SH-SY5Y (cell line): ENCODE results near the gene ESRRB.

ENCODE experiments used
- GATA2 ChIP-seq: IDR thresholded peaks from 2 replicates; pipeline ENCODE4 v1.6.1; 2011; ENCODE audit warnings: mild to moderate bottlenecking, low read depth, low read length
- GATA3 ChIP-seq: IDR thresholded peaks from 2 replicates; pipeline ENCODE4 v1.6.1; 2011; ENCODE audit warnings: low read depth, mild to moderate bottlenecking, low read length, moderate library complexity

ESRRB gene

GRCh38 chr14:76376878-76377734, 1.2 kb downstream of the ESRRB start:
- TF ChIP-seq GATA2 (no peak), GATA3 (no peak)

GRCh38 chr14:76377735-76378074, 1.8 kb downstream of the ESRRB start:
- TF ChIP-seq GATA2 (no peak), GATA3 (no peak)

- TF ChIP-seq GATA3 (no peak), GATA2 (no peak)
These were observed 5.1 kb downstream of the ESRRB start for GRCh38 chr14:76380991-76381390.

DNA sequence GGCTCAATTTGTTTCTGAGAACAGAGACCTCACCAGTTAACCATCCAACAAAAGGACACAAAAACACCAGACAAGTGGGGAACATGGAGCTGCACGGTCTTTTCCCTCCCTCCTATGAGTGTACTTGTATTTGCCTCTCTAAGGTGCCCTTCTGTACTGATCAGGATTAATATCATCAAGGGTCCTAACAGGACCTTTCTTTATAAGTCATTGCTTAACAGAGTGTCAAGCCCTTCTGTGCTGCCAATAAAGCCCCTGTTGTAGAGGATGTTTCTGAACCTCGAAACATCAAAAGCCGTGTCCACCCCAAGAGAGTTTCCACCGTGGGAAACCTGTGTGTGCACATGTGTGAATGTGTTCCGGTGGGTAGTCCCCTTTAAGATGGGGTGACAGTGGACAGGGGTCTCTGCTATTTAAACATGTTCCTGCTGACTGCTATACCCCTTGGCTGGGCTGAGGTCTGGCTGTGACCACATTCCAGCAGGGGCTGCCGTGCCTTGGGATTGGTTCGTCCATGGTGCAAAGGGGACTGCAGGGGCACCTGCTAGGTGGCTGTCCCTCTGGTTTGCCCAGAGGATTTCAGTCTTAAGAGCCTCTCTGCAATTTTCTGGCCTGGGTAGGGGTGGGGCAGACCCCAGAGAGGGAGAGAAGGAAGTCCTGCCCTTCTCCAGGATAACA, 6.0 kb downstream of the ESRRB start:
- TF ChIP-seq GATA2 (no peak), GATA3 (no peak)

- no peak for TF ChIP-seq GATA3
These were observed 6.5 kb downstream of the ESRRB start for GRCh38 chr14:76382495-76382832.

DNA sequence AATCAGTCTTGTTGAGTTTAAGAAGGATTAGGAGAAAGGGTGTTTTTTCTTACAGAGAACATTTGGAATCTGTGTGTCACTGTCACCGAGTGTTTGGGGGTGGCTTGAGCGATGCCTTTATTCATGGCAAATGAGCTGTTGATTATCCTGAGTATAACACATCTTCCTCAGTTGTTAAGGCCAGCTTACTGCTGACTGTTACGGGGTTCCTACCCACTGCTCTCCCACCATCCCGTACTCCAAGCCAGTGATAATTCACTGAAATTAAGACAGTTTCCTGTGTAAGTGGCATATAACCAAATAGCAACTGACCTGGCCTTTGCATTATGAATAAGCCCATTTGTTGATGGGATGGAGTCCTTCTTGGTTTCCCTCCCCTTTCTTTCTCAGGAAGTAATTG, 9.5 kb downstream of the ESRRB start:
- TF ChIP-seq GATA2 = no peak
- no peak for TF ChIP-seq GATA3

- TF ChIP-seq GATA2 (no peak), GATA3 (no peak)
These were observed 11.2 kb downstream of the ESRRB start for GRCh38 chr14:76386944-76387782.

DNA sequence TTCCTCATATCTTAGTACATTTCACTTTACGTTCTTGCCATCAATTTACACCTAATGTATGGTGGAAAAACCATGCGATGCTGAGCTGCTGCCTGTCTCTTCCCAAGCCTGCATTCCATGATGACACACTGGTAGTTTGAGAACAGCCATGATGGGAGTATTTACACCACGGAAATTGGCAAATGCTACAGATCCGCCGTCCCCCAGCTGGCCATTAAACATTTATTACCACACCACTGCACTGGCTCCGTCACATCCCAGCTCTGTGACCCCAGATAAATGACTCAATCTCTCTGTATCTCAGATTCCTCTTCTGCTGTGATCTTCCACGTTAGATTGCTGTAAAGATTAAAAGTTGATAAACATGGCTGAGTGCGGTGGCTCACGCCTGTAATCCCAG, 13.9 kb downstream of the ESRRB start:
- no peak for TF ChIP-seq GATA2
- TF ChIP-seq GATA3 = no peak

DNA sequence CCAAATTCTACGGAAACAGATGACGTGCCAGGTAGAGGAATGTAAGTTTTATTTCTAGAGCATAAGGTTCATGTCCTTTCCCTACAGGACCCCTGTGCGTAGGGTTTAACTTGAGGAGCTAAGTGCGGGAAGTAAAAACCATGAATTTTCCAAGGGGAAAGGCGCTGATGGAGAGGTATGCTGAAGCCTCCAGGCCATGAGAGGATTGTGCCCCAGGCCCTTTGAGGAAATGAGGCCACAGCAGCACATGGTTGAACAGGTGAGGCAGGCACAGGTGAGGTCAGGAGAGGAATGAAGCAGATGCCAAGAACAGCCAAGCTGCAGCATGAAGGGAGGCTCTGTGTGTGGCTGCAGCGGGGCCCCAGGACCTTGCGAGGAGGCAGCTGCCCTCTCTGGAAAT, 14.7 kb downstream of the ESRRB start:
- TF ChIP-seq GATA2 = no peak
- no peak for TF ChIP-seq GATA3

DNA sequence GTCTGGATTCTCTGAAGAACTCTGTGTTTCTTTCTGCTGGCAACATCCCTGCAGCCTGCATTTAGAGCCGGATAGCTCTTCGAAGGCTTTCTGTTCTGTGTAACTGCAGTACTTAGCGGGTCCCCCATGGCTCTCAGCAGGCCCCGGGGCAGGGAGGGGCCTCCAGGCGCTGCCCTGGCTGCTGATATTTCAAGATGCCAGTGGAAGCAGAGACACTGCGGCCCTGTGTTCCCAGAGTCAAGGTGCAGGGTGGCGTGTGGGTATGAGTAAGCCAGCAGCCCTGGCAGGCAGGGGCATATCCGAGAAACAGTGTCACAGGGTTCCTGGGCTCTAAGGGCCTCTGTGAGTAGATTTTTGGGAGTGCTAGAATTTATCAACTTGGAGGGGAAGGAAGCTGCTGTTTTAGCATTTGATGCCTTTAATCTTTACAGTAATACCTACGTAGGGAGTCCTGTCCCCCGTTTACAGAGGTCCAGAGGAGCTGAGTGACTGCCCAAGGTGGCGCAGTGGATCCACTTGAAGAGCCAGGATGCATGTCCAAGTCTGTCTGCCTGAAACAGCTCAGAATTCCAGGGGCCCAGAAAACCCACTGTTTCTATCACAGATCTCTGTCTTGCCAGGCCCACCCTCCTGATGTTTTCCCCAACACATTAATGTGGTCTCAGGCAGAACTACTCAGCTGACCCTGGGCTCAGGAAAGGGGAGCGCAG, 16.2 kb downstream of the ESRRB start:
- no peak for TF ChIP-seq GATA3
- TF ChIP-seq GATA2 = no peak

DNA sequence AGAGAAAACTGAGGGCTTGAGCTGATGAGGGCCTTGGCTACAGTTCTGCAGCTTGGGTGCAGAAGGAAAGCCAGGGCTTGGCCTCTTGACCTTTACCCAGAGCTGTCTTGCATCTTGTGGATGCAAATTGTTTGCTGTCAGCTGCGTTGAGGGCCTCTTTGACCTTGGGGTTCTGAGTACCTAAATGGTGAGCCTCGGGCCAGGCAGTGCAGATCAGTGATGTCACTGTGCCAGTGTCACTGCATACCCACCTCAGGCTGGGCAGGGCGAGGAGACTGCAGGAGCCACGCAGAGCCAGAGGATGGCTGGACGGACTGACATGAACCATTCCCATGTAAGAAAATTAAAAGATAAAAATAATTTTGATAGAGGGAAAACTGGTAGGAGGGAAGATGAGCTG, 18.6 kb downstream of the ESRRB start:
- TF ChIP-seq GATA3 (no peak), GATA2 (no peak)

- TF ChIP-seq GATA2 = no peak
- no peak for TF ChIP-seq GATA3
These were observed 19.2 kb downstream of the ESRRB start for GRCh38 chr14:76395161-76395560.

- TF ChIP-seq GATA2 (no peak), GATA3 (no peak)
These were observed 20.8 kb downstream of the ESRRB start for GRCh38 chr14:76396714-76397187.

- no peak for TF ChIP-seq GATA2
- TF ChIP-seq GATA3 = no peak
These were observed 29.7 kb downstream of the ESRRB start for GRCh38 chr14:76405627-76406026.
